Activated CD4-positive, alpha-beta T cell treated with anti-CD3 and anti-CD28 coated beads, Interleukin-2, amount 50 U/mL, for 48 hours (primary cell): Measurements from ENCODE around the gene SLC43A2.

Experiments used
- DNase-seq, 2 experiments: peaks; one replicate each; pipeline ENCODE4 v3.0.0-alpha.2; 2020

Gene SLC43A2

DNA sequence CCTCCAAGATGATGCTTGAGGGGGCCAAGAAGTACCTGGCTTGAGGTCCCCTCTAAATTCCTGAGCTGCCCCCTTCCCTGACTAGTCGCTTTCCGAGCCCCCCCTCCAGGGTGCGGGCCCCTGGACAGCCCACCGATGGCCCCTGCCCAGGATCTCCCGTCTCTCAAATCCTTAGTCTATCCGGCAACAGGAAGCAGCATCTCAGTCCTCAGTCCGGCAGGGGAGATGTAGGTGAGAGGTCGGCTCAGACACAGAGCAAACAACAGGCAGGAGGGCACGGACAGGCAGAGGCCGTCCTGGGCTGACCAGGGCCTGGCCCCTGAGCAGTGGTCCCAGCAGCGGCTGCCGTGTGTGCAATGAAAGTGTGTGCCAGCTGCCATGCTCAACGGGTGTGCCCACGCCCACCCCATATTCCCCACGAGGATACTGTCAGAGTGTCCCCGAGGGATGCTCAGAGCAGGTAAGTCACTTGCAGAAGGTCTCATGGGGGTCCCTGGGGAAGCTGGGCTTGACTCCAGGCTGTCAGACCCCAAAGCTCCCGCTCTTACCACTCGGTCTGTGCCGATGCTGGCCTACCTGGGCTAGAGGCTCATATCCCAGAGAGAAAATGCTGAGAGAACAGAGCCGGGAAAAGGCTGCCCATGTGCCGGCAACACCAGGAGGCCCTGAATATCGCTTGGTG is 7.2 kb downstream of the SLC43A2 start:
- no peak for DNase-seq

DNA sequence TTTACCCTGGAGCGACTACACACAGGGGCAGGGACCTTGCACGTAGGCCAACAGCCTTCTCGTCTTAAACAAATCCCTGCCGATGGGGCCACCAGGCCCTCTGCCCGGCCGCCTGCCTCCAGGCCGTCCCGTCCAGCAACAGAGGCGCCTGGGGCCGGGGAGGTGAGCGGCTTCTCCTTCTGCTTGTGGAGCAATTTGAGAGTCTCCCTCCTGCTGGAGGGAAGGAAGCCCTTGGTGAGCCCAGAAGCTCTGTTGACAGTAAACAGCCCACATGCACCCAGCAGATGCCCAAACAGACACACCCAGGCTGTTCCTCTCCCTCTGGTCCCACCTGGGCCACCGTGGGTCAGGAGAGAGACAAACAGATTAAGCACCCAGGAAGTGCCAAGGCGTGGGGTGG is 8.1 kb downstream of the SLC43A2 start:
- DNase-seq: no peak

DNA sequence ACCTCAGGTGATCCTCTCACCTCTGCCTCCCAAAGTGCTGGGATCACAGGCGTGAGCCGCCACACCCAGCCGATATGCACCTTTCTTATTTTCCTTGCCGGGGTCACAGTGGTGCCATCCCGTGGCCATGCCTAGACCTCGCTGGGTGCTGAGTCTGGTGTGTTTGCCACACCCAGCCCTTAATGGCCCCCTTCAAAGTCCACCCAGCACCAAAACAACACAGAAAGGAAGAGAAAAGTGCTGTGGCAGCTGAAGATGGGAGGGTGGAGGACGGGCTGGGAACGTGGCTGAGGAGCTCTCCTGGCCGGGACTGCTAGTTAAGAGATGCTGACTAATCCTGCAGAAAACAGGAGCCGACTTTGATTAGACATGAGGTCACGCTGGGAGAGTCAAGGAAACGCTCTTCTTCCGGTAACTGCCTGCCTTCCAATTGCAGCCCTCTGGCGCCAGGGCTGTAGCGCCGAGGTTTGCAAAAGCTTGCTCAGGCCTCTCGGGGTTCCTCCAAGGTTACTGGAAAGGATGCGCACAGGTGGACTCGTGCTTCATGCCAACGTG is 10.9 kb downstream of the SLC43A2 start:
- no peak for DNase-seq

DNA sequence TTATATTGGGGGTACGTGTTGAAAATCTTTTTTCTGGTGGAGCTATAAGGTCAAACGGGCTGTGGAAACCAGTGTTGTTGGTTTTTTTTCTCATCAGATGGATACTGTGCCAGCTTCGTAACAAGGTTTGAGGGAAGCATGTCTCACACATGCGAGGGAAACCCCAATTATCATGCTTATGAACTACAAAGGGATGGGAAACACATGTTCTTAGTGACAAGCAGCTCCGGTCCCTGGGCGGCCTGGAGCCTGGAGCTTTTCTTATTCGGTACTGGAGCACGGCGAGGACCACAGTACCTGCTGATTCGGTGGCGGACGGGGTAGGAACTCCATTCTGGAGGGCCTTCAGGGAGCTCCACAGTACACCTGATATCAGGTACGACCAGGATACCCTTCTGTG is 12.5 kb downstream of the SLC43A2 start:
- DNase-seq: no peak

DNA sequence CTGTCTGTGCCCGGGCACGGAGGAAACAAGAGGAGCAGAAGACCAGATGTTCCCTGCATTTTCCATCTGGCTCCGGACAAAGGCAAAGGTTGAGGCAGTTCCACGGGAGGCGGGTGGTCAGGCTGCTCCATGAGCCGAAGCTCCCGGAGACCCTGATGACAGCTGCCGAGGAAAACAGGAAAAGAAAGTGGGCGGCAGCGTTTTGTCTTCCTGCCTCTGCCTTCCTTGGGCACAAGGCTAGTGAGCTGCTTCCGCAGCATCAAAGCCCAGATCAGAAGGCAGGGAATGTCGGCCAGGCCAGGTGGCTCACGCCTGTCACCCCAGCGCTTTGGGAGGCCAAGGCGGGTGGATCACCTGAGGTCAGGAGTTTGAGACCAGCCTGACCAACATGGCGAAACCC is 16.2 kb downstream of the SLC43A2 start:
- DNase-seq: no peak

DNA sequence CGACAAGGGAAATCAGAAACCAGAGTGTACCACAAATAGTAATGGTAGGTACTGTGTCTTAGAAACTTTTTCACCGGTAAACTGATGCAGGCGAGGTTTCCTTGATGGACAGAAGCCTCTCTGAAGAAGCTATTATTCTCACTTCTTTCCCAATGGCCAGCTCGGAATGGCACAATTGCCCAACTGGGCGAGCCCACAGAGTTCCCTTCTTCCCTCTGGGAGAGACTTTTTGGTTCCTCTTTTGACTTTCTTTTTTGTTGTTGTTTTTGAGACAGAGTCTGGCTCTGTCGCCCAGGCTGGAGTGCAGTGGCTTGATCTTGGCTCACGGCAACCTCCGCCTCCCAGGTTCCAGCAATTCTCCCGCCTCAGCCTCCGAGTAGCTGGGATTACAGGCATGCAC is 16.9 kb downstream of the SLC43A2 start:
- no peak for DNase-seq

DNA sequence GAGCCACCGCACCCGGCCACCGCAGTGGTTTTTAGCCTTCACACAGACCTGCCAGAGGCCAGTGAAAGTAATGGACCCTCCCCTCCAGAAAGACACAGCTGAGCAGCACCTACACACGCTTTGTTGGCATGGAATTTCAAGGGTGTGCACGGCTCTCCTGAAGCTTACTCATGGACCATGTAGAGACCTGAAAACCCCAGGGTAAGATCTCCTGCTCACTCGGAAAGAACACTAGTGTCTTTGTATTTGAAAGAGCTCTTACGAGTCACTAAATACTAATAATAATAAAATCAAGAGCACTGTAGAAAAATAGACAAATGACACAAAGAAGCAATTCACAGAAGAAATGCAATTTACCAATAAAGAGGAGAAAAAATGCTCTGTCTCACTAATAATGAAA is 20.0 kb downstream of the SLC43A2 start:
- DNase-seq: no peak

DNA sequence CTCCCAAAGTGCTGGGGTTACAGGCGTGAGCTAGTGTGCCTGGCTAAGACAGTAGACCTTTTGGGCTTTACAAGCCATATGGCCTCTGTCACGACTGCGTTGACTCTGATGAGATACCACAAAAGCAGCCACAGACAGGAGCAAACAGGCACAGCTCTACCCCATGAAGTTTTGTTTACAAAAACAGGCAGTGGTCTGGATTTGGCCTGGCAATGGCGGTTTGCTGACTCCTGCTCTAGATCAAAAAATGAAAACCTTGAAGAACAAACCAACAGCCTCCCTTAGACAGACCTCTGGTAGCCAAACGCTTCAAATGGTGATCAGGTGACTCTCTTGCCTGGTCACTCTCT is 20.7 kb downstream of the SLC43A2 start:
- DNase-seq: no peak

DNA sequence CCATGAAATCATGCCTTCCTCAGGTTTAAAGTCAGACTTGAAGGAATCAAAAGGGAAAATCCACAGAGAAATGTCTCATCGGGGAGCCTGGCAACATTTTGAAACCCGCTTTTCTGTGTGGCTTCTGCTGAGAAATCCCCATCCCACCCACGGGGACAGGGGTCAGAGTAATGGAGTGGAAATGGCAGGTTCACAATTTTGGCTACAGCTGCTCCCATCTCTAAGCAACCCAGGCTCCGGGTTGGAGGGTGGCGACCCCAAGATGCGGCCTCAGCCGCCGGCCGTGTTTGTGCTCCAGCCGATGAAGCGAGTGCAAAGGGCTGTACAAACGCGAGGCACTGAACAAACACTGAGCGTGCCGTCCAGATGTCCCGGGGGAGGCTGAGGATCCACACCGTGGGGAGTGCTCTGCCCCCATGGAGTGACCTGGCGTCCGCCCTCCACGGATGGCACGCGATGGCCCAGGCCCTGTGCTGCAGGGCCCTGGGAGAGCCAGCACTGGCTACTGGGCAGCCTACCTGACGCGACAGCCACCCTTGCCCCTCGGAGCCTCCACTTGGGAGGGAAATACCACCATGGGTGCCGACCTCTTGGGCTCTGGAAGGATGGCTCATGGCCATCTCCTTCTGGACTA is 22.2 kb downstream of the SLC43A2 start:
- DNase-seq: peak; percentile 51 to 68

DNA sequence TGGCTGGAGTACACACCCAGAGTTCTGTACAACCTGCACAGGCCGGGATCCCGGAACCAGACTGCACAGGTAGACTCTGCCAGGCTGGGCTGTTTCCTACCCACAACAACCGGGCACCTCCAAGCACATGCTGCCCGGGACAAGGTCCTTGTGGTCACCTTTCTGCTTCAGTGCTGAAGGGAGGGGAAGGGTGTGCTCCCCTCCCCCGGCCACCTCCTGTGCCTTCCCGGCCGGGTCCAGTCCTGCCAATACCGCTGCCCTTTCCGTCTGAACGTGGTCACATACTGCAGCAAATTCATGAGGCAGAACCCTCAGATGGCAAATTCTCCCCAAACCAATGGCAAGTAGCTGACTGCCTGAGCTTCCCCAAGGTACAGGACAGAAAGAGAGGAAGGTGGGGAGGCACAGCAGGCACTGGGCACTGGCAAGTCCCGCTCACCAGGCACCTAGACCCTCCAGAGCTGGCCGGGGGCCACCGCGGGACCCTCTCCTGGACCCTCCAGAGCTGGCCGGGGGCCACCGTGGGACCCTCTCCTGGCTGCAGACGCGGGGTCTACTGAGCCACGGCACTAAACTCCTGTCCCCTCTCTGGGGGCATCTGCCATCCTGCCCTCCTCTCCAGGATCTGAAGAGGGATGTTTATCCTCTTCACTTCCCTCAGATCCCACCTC is 22.8 kb downstream of the SLC43A2 start:
- no peak for DNase-seq

DNA sequence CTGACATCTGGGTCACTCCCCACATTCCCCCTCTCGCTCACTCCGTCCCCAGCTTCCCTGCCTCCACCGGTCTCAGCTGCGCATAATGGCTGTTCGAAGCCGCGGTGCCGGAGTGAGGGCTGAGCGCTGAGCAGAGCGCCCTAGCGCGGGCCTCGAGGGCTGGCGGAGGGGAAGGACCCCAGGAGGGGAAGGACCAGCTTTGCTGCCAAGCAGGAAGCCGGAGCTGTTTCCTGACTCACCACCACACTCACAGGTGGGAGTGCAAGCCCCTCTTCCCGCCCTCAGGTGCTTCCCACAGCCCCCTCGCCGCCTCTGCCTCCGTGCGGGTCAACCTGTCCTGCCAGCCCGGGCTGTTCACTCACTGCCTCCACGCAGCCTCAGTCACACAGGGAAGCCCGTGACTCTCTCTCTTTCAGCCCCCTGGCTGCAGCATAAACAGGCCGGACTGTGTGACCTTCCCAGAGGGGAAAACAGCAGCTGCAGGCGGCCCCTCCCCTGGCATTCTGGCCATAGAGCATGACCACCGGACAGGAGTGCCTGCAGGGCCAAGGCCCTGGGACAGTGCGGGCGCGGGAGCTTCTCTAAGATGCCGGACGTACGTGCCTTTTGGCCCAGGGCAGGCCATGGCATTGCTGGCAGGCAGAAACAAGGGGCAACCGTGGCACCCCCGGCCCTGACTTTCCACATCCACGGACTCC is 23.7 kb downstream of the SLC43A2 start:
- DNase-seq: no peak

DNA sequence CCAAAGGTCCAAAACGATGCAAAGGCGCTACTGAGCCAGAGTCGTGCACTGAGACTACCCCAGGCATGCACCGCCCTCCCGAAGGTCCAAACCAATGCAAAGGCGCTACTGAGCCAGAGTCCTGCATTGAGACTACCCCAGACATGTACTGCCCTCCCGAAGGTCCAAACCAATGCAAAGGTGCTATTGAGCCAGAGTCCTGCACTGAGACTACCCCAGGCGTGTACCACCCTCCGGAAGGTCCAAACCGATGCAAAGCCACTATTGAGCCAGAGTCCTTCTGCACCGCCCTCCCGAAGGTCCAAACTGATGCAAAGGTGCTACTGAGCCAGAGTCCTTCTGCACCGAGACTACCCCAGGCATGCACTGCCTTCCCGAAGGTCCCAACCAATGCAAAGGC is 27.1 kb downstream of the SLC43A2 start:
- DNase-seq: no peak

DNA sequence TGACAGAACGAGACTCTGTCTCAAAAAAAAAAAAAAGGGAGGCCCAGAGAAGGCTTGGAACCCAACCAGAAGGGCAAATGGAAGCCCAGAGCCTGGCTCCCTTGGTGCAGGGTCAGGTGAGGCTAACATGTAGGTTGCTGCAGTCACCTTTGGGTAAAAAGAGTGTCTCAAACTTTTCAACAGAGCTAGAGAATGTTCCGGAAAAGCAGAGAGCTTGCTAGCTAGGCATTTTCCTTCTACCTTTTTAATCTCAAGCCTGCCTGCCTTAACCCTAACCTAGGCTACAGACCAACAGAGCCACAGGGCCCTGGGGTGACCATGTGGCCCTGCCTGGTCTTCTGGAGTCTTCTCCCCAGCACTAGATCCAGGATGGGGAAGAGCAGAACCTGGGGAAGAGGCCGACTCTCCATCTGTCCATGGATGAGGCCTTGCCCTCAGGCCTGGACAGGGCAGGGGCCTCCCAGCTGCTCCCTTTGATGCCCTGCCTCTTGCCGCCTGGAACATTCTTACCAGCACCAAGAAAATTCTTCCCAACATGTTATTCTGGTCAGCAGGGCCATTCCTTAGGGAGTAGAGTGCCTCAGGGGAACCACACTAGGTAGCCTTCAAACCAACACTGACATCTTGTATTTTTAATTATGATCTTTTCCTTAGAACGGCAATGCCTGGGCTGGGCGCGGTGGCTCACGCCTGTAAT is 30.1 kb downstream of the SLC43A2 start:
- no peak for DNase-seq

DNA sequence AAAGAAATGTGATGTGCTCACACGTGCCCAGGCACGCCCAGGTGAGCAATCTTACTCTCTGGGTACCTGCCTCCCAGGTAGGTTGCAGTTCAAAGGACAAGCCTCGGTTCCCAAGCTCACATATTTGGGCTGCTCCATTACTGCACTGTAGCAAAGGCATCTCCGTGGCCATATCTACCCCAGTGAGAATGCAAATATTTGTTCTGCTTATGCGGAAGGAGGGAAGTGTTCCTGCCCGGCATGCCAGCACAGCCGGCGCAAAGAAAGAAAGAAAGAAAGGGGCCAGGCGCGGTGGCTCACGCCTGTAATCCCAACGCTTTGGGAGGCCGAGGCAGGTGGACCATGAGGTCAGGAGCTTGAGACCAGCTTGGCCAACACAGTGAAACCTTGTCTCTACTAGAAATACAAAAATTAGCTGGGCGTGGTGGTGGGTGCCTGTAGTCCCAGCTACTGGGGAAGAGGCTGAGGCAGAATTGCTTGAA is 30.7 kb downstream of the SLC43A2 start:
- no peak for DNase-seq

DNA sequence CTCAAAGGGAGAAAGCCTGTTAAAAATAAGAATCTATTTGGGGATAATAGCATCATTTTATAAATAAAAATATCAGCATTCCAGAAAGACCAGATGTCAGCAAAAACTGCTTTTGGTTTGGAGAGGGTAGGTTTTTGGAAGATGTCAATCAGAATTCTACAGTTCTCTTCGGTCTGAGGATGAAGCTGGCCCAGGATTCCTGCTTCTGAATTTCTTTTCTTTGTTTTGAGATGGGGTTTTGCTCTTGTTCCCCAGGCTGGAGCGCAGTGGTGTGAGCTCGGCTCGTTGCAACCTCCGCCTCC is 35.1 kb downstream of the SLC43A2 start:
- no peak for DNase-seq

DNA sequence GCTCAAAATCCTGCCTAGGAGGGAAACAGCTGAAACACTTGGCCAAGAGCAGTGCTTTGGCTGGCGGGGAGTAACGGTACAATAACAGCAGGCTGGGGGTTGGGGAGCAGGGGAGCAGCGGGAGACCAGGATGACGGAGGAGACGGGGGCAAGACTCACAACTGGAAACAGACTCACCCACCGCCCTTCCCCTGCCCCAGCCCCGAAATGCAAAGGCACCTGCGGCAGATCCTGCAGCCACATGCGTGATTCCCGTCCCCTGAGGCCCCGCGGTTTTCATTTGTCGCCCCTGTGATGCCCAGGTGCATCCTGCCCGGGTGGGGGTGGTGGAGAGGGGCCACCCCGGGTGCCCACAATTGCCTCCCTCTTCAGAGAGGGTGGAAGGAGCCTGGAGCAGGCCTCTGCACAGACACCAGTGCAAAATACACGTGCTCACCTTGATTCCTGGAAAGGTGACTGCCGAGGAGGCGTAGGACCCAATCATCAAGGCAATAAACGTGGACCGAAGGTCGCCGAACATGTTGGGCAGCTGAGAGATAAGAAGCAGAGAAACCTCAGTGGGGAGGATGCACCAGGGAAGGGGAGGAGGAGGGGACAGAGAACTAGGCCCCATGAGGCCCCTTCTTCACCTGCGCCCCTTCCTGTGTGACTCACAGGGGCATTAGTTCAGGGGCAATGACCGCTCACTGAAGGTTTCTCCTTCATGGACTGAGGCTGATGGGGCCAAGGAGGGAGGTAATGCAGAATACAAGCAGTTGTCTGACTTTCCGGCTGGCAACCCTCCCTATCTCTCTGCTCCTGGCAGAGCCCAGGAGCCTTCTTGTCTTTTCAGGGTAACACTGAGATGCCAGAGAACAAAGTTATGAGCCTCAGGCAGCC is 35.6 kb downstream of the SLC43A2 start:
- DNase-seq: no peak

DNA sequence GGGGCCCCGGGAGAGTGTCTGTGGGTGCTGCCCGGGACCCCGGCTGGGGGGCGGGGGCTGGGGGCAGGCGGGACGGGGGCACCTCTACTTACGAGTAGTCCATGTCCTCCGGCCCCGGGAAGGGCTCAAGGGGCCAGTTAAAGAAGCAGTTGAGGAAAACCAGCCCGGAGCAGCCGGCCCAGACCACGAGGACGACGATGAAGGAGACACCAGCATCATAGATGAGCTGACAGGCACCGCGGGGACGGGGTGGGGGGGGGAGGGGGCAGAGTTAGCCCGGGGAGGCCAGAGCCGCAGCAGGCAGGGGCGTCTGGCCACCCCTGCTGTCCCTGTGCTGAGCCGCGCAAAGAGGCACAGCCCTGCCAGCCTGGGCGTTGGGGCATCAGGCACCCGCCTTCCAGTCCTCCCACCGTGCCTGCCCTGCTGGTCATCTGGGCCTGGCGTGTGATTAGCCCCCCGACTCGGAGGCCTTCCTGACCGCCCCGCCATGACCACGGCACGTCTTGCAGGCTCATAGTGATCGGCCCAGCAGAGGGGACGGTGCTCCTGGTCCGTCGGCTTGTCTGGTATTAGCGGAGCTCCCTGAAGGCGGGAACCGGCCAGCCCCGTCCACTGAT is 37.1 kb downstream of the SLC43A2 start:
- no peak for DNase-seq

DNA sequence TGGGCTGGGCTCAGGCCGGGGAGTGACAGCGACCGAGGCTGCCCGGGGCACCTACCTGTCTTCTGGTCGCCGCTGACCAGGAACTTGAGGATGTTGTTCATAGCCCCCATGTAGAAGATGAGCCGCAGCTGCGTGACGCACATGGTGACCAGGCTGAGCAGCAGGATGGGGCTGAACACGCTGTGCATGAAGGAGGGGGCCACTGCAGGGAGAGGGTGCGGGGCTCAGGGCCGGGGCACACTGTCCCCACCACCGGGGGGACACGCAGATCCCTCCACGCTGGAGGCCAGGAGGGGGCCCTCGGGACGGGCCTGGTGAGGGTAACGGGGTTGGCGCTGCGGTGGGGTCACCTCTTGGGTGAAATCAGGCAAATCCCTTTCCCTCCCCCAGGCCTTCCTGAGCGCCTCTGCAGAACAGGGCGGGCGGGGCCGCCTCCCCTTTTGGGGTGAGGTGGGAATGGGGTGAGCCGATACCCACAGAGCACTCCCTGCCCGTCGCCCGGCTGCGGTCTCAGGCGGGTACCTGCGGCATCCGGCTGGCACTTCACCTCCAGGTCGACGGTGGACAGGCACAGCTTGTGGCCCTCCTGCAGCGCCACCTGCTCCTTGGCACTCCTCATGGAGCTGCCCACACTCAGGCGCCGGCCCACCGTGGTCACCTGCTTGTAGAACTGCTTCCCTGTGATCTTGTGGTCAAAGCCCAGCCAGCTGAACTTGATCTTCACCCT is 37.7 kb downstream of the SLC43A2 start:
- no peak for DNase-seq

DNA sequence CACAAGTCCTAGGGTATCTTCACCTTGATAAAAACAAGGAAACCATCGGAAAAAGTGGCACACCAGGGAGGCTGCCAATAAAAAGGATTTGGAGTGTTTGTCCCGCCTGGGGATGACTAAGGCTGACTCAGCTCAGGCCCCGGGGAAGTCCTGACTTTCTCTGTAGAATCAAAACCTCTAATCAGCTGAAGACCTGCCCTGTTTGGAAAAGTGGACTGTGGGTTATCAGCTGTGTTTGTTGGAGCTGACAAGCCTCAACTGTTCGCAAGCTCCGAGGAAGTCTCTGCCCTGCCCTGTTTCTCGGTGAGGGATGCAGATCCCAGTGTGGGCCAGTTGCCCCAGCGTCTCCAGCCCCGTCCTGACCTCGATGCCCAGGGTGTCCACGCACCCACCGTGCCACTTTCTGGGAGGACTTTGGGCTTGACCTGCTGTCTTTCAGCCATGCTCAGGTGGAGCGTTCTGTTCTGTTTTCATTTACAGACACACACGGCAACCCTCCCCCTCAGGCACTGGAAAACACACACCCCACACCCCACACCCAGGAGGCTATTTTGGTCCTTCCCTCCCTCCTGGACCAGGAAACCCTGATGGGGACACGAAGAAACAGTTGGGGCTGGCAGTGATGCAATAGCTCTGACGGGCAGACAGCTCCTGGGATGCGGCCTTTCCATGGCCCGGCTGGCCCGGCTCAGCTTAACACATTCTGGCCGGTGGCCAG is 38.4 kb downstream of the SLC43A2 start:
- DNase-seq: peak; percentile 40 to 52
